ENCODE data around the gene LINGO4. TPM values are rescaled to one million over a fixed set of nuclear protein-coding genes. Genes with fewer than 3 reads are reported as not detected.

The LINGO4 gene
- total RNA-seq, 2 donors from 2014 or later = 0.12 to 0.13 TPM

DNA sequence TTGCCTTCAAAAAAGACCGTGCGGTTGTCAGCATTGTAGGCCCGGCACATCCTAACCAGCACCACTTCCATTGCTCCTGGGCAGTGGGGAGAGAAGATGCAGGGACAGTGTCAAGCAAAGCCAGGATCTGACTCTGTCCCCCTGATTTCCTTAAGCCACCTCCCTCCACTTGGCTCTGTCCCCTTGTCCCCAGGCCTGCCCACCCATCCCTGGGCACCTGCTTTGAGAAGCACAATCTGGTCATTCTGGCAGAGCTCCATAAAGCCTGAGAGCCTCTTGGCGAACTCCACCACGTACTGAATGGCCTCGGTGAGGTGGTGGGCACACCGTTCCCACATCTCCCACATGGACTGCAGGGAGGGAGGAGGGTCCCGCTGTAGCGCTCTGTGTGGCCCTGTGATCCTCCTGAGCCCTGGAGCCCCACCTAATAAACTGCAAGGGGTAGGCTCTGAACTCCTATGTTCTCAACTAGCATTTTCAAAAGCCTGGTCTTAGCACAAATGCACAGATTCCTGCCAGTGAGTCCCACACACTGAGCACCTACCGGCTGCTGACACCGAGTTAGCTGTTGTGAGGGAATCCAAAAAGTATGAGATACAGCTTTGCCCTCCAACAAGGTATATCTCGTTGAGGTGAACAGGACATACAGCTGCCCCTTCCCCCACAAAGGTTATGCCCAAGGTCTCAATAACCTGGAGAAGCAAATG lies 8.2 kb upstream of the LINGO4 start:
- H3K36me3 ChIP-seq = no peaks in the 10 kb centered on the region

DNA sequence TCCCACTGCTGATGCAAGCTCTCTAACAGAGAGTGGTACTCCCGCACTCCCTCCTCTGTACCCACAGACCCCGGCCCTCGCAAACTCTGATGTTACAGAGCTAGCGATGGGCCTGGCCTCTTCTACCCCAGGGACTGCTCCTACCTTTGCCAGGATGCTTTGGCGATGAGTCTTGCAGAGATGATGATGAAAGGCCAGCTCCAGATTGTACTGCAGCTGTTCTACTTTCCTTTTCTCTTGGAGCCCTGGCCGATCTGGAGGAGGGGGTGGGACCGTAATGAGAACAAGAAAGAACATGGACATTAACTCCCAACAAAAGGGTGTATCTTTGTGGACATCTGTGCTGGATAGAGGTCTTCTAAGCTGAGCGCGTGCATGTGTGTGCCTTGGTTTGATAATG lies 6.0 kb upstream of the LINGO4 start:
- H3K4me3 ChIP-seq = no peak overlapping the region
- H3K4me1 ChIP-seq = no peaks in the 10 kb centered on the region
- no peak overlapping the region for H3K9ac ChIP-seq (ENCODE audit: low read depth in 2 of 2, low read length in 2 of 2)
- H3K27me3 ChIP-seq = no peaks in the 10 kb centered on the region
- H3K27ac ChIP-seq = no peak overlapping the region
- H3K9me3 ChIP-seq = no peaks in the 10 kb centered on the region
- intact Hi-C loops (cut with DNase I) = no loop called here
- TF ChIP-seq, protein P1, sequence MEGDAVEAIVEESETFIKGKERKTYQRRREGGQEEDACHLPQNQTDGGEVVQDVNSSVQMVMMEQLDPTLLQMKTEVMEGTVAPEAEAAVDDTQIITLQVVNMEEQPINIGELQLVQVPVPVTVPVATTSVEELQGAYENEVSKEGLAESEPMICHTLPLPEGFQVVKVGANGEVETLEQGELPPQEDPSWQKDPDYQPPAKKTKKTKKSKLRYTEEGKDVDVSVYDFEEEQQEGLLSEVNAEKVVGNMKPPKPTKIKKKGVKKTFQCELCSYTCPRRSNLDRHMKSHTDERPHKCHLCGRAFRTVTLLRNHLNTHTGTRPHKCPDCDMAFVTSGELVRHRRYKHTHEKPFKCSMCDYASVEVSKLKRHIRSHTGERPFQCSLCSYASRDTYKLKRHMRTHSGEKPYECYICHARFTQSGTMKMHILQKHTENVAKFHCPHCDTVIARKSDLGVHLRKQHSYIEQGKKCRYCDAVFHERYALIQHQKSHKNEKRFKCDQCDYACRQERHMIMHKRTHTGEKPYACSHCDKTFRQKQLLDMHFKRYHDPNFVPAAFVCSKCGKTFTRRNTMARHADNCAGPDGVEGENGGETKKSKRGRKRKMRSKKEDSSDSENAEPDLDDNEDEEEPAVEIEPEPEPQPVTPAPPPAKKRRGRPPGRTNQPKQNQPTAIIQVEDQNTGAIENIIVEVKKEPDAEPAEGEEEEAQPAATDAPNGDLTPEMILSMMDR (IDR thresholded peaks at IDR 0.05) = no peak
- DNase-seq = no peak
- no peaks in the 10 kb centered on the region for H3K36me3 ChIP-seq

More for the DNA sequence above, 8.2 kb upstream of the LINGO4 start:
- no peaks in the 10 kb centered on the region for H3K4me1 ChIP-seq
- no peak overlapping the region for H3K27ac ChIP-seq
- no peak overlapping the region for H3K9ac ChIP-seq (ENCODE audit: low read depth in 2 of 2, low read length in 2 of 2)
- intact Hi-C loops (cut with DNase I) = no loop called here
- no peaks in the 10 kb centered on the region for H3K9me3 ChIP-seq
- H3K4me3 ChIP-seq = no peak overlapping the region
- H3K27me3 ChIP-seq = no peaks in the 10 kb centered on the region
- TF ChIP-seq, protein P1 (IDR thresholded peaks at IDR 0.05) = no peak
- DNase-seq = no peak

DNA sequence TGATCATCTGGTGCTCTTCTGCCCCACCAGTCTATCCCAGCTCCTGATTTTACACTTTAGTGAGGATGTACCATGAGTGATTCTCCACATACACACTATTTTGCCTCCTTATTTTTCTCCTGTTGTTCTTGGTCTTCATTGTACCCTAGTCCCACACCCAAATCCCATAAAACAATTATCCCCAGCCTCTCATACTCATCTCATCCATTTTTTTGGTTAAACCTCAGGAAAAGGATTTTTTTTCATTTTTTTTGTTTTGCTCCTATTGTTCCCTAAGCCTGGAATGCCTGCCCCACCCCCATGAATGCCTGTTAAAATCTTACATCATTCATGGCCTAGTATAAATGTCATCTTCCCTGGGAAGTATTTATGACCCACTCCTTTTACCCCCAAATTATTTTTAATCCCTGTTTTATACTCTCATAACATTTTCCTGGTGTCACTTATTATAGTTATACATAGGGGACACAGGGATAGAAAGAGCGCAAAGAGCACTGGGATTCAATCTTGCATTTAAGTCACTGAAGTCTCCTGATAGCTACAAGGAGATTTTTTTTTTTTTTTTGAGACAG lies 4.9 kb upstream of the LINGO4 start:
- no peaks in the 10 kb centered on the region for H3K4me1 ChIP-seq
- H3K27me3 ChIP-seq = no peaks in the 10 kb centered on the region
- intact Hi-C loops (cut with DNase I) = no loop called here
- TF ChIP-seq, protein P1 (IDR thresholded peaks at IDR 0.05) = no peak
- no peak overlapping the region for H3K4me3 ChIP-seq
- DNase-seq = no peak
- H3K9ac ChIP-seq (ENCODE audit: low read depth in 2 of 2, low read length in 2 of 2) = no peak overlapping the region
- H3K27ac ChIP-seq = no peak overlapping the region
- no peaks in the 10 kb centered on the region for H3K36me3 ChIP-seq
- H3K9me3 ChIP-seq = no peaks in the 10 kb centered on the region

DNA sequence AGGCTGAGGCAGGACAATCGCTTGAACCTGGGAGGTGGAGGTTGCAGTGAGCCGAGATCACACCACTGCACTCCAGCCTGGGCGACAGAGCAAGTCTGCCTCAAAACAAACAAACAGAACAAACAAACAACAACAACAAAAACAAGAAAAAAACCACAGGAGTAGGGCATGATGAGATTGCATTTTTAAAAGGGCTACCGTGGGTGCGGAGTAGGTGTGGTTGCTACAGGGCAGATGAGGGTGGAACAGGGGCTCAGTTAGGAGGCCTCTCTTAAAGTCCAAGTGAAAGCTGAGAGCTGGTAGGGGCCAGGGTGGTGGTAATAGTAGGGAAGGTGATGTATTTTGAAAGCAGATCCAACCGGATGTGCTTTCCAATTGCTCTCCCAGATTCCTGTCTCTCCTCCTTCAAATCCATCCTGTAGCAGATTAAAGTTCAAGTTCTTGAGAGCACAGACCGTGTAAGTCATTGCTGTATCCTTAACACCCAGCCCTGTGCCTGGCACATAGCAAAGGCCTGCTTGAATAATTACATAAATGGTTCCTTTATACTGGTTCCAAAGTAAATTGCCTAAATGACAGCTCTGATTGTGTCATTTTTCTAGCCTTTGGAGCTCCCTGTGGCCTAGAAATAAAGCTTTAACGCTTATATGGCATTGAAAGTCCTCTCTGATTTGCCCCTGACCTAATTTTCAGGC lies 4.2 kb upstream of the LINGO4 start:
- no peaks in the 10 kb centered on the region for H3K27me3 ChIP-seq
- no peaks in the 10 kb centered on the region for H3K9me3 ChIP-seq
- H3K27ac ChIP-seq = no peak overlapping the region
- H3K9ac ChIP-seq (ENCODE audit: low read depth in 2 of 2, low read length in 2 of 2) = no peak overlapping the region
- no peaks in the 10 kb centered on the region for H3K4me1 ChIP-seq
- no peaks in the 10 kb centered on the region for H3K36me3 ChIP-seq
- no peak overlapping the region for H3K4me3 ChIP-seq
- intact Hi-C loops (cut with DNase I) = no loop called here
- DNase-seq = no peak
- TF ChIP-seq, protein P1 (IDR thresholded peaks at IDR 0.05) = no peak

DNA sequence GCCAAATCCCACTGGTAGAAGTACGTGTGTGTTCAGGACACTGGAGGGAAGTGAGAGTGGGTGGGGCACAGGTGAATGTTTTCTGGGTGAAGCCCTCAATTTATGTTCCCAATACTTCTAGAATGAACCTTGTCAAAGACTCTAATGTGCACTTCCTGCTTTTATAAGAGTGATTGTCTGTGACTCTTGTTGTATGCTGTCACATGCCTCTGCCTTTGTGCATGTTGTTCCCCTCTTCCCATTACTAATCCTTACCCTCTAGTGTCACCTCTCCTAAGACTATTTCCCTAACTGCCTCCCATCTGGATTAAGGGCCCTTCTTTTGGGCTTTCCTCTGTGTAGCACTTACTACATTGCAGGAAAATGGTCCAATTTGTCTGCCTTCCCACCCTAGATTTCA lies 2.5 kb upstream of the LINGO4 start:
- no peak for DNase-seq
- H3K27me3 ChIP-seq = no peaks in the 10 kb centered on the region
- no peaks in the 10 kb centered on the region for H3K9me3 ChIP-seq
- no peaks in the 10 kb centered on the region for H3K4me1 ChIP-seq
- no peak overlapping the region for H3K9ac ChIP-seq (ENCODE audit: low read depth in 2 of 2, low read length in 2 of 2)
- no peak overlapping the region for H3K27ac ChIP-seq
- TF ChIP-seq, protein P1 (IDR thresholded peaks at IDR 0.05) = no peak
- H3K36me3 ChIP-seq = no peaks in the 10 kb centered on the region
- intact Hi-C loops (cut with DNase I) = no loop called here
- no peak overlapping the region for H3K4me3 ChIP-seq

All from colonic mucosa (tissue), 4 donors.